ENCODE results near the gene TBC1D26. TPM values are rescaled to one million over a fixed set of nuclear protein-coding genes. Genes with fewer than 3 reads are reported as not detected.

The TBC1D26 gene
- total and polyA plus RNA-seq, 2 experiments from 2014 or later = 0.84 to 2.8 TPM

- H3K79me2 ChIP-seq (replicated peaks; ENCODE audit: insufficient read depth) = no peaks in the 10 kb centered on the region
- H3K9me2 ChIP-seq (ENCODE audit: insufficient read depth) = no peaks in the 10 kb centered on the region
- no peaks in the 10 kb centered on the region for H3K27me3 ChIP-seq (ENCODE audit: insufficient read depth)
- no peaks in the 10 kb centered on the region for H3F3A ChIP-seq (replicated peaks; ENCODE audit: low read depth)
- H2AFZ ChIP-seq = no peak overlapping the region
- no peaks in the 10 kb centered on the region for H3K36me3 ChIP-seq (ENCODE audit: insufficient read depth)
- H3K4me2 ChIP-seq = no peak overlapping the region
- H3K4me1 ChIP-seq (ENCODE audit: insufficient read depth) = peaks cover 7% of the 10 kb centered on the region; the same call in 1 of the 2 replicates
- no peak overlapping the region; the same call in 2 of the 3 replicates for H3K4me3 Mint-ChIP-seq
- H3K36me3 Mint-ChIP-seq (ENCODE audit: low read depth) = peaks cover 24% of the 10 kb centered on the region
- no peak overlapping the region for H3K27ac ChIP-seq (ENCODE audit: low read depth)
- H4K20me1 ChIP-seq (replicated peaks; ENCODE audit: insufficient read depth) = no peaks in the 10 kb centered on the region
- ATAC-seq (no peak), DNase-seq (ENCODE audit: low spot score) (no peak)
- H3K9me3 Mint-ChIP-seq = peaks cover 37% of the 10 kb centered on the region
- H3K4me3 ChIP-seq = no peak overlapping the region
- no peaks in the 10 kb centered on the region for H3K4me1 Mint-ChIP-seq
- H3K27me3 Mint-ChIP-seq (ENCODE audit: insufficient read depth, low read depth, poor library complexity) = peaks cover 7% of the 10 kb centered on the region
- no peak for TF ChIP-seq ZNF114 (CRISPR knock-in tag; IDR thresholded peaks at IDR 0.05)
- H3K27ac Mint-ChIP-seq = no peak overlapping the region
Observed at GRCh38 chr17:15777297-15777696, 45.2 kb downstream of the TBC1D26 start.

GRCh38 chr17:15777717-15778116, 45.6 kb downstream of the TBC1D26 start:
- no peak overlapping the region for H3K4me3 ChIP-seq
- no peak for DNase-seq (ENCODE audit: low spot score)
- Mint-ChIP-seq H3K27me3 (ENCODE audit: insufficient read depth, low read depth, poor library complexity) (peaks cover 7% of the 10 kb centered on the region), H3K4me1 (no peaks in the 10 kb centered on the region), H3K9me3 (peaks cover 37% of the 10 kb centered on the region), H3K4me3 (no peak overlapping the region), H3K36me3 (ENCODE audit: low read depth) (peaks cover 24% of the 10 kb centered on the region), H3K27ac (no peak overlapping the region)
- H3K4me1 ChIP-seq (ENCODE audit: insufficient read depth) = peaks cover 7% of the 10 kb centered on the region; the same call in 1 of the 2 replicates
- no peaks in the 10 kb centered on the region for H3K9me2 ChIP-seq (ENCODE audit: insufficient read depth)
- no peaks in the 10 kb centered on the region for H3K79me2 ChIP-seq (replicated peaks; ENCODE audit: insufficient read depth)
- no peaks in the 10 kb centered on the region for H3K27me3 ChIP-seq (ENCODE audit: insufficient read depth)
- H3F3A ChIP-seq (replicated peaks; ENCODE audit: low read depth) = no peaks in the 10 kb centered on the region
- ATAC-seq = no peak
- H4K20me1 ChIP-seq (replicated peaks; ENCODE audit: insufficient read depth) = no peaks in the 10 kb centered on the region
- H3K36me3 ChIP-seq (ENCODE audit: insufficient read depth) = no peaks in the 10 kb centered on the region
- no peak overlapping the region for H3K27ac ChIP-seq (ENCODE audit: low read depth)
- H3K4me2 ChIP-seq = no peak overlapping the region
- H2AFZ ChIP-seq = no peak overlapping the region
- TF ChIP-seq REST (IDR thresholded peaks at IDR 0.05; ENCODE audit: unreplicated experiment) (no peak), EZH2 (IDR thresholded peaks at IDR 0.05; ENCODE audit: low read depth, unreplicated experiment) (no peak), ZNF114 (CRISPR knock-in tag; IDR thresholded peaks at IDR 0.05) (no peak), ZNF462 (CRISPR knock-in tag; IDR thresholded peaks at IDR 0.05) (no peak), ETS1 (IDR thresholded peaks at IDR 0.05) (no peak), NANOG (IDR thresholded peaks at IDR 0.05; ENCODE audit: borderline replicate concordance) (no peak), POLR2AphosphoS5 (IDR thresholded peaks at IDR 0.05; ENCODE audit: low read depth) (no peak), STAT1 (IDR thresholded peaks at IDR 0.05; ENCODE audit: unreplicated experiment) (no peak), ZNF331 (CRISPR knock-in tag; IDR thresholded peaks at IDR 0.05; ENCODE audit: low read depth) (no peak), EZH2phosphoT487 (IDR thresholded peaks at IDR 0.05; ENCODE audit: unreplicated experiment) (no peak)
